Fibroblast of lung (primary cell): Measurements from ENCODE around the gene UNCX. TPM values are rescaled to one million over a fixed set of nuclear protein-coding genes. Genes with fewer than 3 reads are reported as not detected.
A peak's percentile ranks its signal among the peaks of the same experiment; 100 is the strongest.

Source experiments
- DNase-seq, 2 donors: peaks; one replicate each; pipeline versions ENCODE4 v3.0.0 to v3.0.0-alpha.2; 2010; ENCODE audit warnings: low read depth in 2 of 2
- H2AFZ ChIP-seq: 2 replicates; pipeline ENCODE4 v1.5.1; 2012; ENCODE audit warnings: low read length, control low read depth, inconsistent platforms
- H3K27ac ChIP-seq: 2 replicates; pipeline ENCODE4 v1.5.1; 2011; ENCODE audit warnings: low read length, control low read depth; ENCODE audit not compliant: insufficient read depth
- H3K27me3 ChIP-seq: 2 replicates; pipeline ENCODE4 v1.5.1; 2011; ENCODE audit warnings: mild to moderate bottlenecking, low read length; ENCODE audit not compliant: control insufficient read depth, insufficient read depth
- H3K36me3 ChIP-seq: 2 replicates; pipeline ENCODE4 v1.5.1; 2011; ENCODE audit warnings: low read length; ENCODE audit not compliant: control insufficient read depth, insufficient read depth
- H3K4me1 ChIP-seq: 2 replicates; pipeline ENCODE4 v1.5.1; 2011; ENCODE audit warnings: low read length; ENCODE audit not compliant: control insufficient read depth, insufficient read depth; ENCODE audit errors: extremely low read depth
- H3K4me2 ChIP-seq: 2 replicates; pipeline ENCODE4 v1.5.1; 2011; ENCODE audit warnings: low read length, control low read depth; ENCODE audit not compliant: insufficient read depth; ENCODE audit errors: extremely low read depth
- H3K4me3 ChIP-seq, 4 experiments: fragments of 200-600 bp in 1 of 4; sonication (generic) in 1 of 4; replicated peaks in 1 of 4; 2 replicates each; pipeline ENCODE4 v1.5.1; 2011 to 2016; ENCODE audit warnings: low read length in 4 of 4, low read depth in 3 of 4, mild to moderate bottlenecking in 3 of 4, control low read depth in 2 of 4, inconsistent platforms in 1 of 4, mixed read lengths in 1 of 4; ENCODE audit not compliant: insufficient read depth in 1 of 4; ENCODE audit errors: control extremely low read depth in 1 of 4
- H3K79me2 ChIP-seq: 2 replicates; pipeline ENCODE4 v1.5.1; 2012; ENCODE audit warnings: mild to moderate bottlenecking, low read length, inconsistent platforms; ENCODE audit not compliant: control insufficient read depth, insufficient read depth
- H3K9ac ChIP-seq: 2 replicates; pipeline ENCODE4 v1.5.1; 2011; ENCODE audit warnings: mild to moderate bottlenecking, low read length, control low read depth; ENCODE audit not compliant: insufficient read depth
- H3K9me3 ChIP-seq: 2 replicates; pipeline ENCODE4 v1.5.1; 2012; ENCODE audit warnings: low read depth, low read length; ENCODE audit not compliant: control insufficient read depth, insufficient read depth
- H4K20me1 ChIP-seq: 2 replicates; pipeline ENCODE4 v1.5.1; 2011; ENCODE audit warnings: low read length; ENCODE audit not compliant: control insufficient read depth, insufficient read depth; ENCODE audit errors: extremely low read depth
- EZH2 ChIP-seq: IDR thresholded peaks from 2 replicates; pipeline ENCODE4 v1.5.1; 2012; ENCODE audit warnings: low read length, control low read depth, mild to moderate bottlenecking; ENCODE audit errors: missing control alignments
- polyA plus RNA-seq, 2 donors: library from polyadenylated mRNA; depleted of rRNA in 1 of 2; stranded (reverse) in 1 of 2; unstranded in 1 of 2; fragments of >200 nt; gene quantifications; 2 replicates each; pipeline ENCODE4 v1.2.1, GENCODE V29; 2011 to 2012; ENCODE audit warnings: missing spikeins in 1 of 2
- total RNA-seq: library from RNA; depleted of rRNA; stranded (reverse); fragments of >200 nt; gene quantifications from 2 replicates; pipeline ENCODE4 v1.2.1, GENCODE V29; 2014
- TF ChIP-seq, protein P1 (sequence below), 2 donors: IDR thresholded peaks in 1 of 2; conservative IDR thresholded peaks in 1 of 2; 1 replicate in 1 of 2; 2 replicates in 1 of 2; pipeline ENCODE4 v1.5.1; 2011 to 2012; ENCODE audit warnings: low read length in 2 of 2, control low read depth in 1 of 2, inconsistent platforms in 1 of 2, low read depth in 1 of 2, mild to moderate bottlenecking in 1 of 2

UNCX gene
- total and polyA plus RNA-seq, 2 donors (not counting 1 experiment from before 2014, with no cell fraction given): not detected

GRCh38 chr7:1229202-1229947 lies 3.3 kb upstream of the UNCX start:
- Histone ChIP-seq H3K27me3 (peaks cover 75% of the 10 kb centered on the region), H3K4me1 (no peaks in the 10 kb centered on the region)

GRCh38 chr7:1229956-1230355 lies 2.7 kb upstream of the UNCX start:
- Histone ChIP-seq H3K4me2 (no peak overlapping the region), H3K9me3 (no peaks in the 10 kb centered on the region), H3K27ac (no peak overlapping the region), H3K4me3 (no peak overlapping the region), H3K4me1 (no peaks in the 10 kb centered on the region), H2AFZ (no peak overlapping the region), H3K79me2 (no peaks in the 10 kb centered on the region), H3K9ac (no peak overlapping the region), H3K27me3 (peaks cover 77% of the 10 kb centered on the region), H3K36me3 (no peaks in the 10 kb centered on the region), H4K20me1 (no peaks in the 10 kb centered on the region)
- DNase-seq: no peak
- TF ChIP-seq, protein P1, sequence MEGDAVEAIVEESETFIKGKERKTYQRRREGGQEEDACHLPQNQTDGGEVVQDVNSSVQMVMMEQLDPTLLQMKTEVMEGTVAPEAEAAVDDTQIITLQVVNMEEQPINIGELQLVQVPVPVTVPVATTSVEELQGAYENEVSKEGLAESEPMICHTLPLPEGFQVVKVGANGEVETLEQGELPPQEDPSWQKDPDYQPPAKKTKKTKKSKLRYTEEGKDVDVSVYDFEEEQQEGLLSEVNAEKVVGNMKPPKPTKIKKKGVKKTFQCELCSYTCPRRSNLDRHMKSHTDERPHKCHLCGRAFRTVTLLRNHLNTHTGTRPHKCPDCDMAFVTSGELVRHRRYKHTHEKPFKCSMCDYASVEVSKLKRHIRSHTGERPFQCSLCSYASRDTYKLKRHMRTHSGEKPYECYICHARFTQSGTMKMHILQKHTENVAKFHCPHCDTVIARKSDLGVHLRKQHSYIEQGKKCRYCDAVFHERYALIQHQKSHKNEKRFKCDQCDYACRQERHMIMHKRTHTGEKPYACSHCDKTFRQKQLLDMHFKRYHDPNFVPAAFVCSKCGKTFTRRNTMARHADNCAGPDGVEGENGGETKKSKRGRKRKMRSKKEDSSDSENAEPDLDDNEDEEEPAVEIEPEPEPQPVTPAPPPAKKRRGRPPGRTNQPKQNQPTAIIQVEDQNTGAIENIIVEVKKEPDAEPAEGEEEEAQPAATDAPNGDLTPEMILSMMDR (conservative IDR thresholded peaks at IDR 0.05 in 1 of 2, IDR thresholded peaks at IDR 0.05 in 1 of 2; ENCODE audit: low read depth in 1 of 2, low read length in 2 of 2): no peak
- TF ChIP-seq EZH2: no peak

More at GRCh38 chr7:1229202-1229947, 3.3 kb upstream of the UNCX start:
- no peaks in the 10 kb centered on the region for H3K9me3 ChIP-seq
- H2AFZ ChIP-seq: no peak overlapping the region
- no peaks in the 10 kb centered on the region for H4K20me1 ChIP-seq
- H3K27ac ChIP-seq: no peak overlapping the region
- H3K4me3 ChIP-seq: no peak overlapping the region
- no peaks in the 10 kb centered on the region for H3K79me2 ChIP-seq
- H3K9ac ChIP-seq: no peak overlapping the region
- DNase-seq: no peak
- H3K4me2 ChIP-seq: no peak overlapping the region
- TF ChIP-seq EZH2: peak; percentile 66
- TF ChIP-seq, protein P1 (conservative IDR thresholded peaks at IDR 0.05 in 1 of 2, IDR thresholded peaks at IDR 0.05 in 1 of 2; ENCODE audit: low read depth in 1 of 2, low read length in 2 of 2): no peak
- H3K36me3 ChIP-seq: no peaks in the 10 kb centered on the region

DNA sequence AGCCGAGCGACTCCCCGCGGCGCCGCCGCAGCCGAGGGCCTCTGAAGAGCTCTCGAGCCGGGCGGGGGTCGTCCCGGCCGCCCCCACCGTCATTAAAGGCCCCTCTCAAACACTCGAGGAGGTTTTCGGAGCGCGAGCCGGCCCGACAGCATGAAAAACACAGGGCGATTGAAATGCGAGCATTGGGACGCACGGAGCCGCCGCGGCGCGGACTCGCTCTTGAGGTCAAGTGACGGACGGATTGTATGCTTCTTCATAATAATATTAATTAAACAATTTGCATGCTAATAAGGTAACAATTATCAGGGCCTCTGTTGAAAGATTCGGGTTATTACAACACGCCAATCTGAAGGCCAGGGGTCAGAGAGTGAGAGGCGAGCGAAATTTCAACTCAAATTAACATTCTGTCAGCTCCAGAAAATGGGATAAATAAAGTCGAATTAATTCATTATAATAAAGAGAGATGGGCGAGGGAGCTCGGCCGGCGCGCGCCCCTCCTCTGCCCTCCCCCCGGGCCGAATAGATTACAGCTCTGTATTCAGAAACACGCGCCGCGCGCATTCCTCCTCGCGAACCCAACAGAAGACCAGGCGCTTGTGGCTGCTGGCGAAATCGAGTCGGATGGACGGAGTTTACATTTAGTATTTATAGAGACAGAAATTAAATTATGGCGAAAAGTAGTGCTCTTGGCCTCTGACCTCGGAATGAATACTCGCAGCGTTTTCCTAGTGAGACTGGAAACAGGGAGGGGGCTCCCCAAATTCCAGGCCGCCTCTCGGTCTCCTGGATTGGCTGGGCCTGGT lies 2.1 kb upstream of the UNCX start:
- no peaks in the 10 kb centered on the region for H3K79me2 ChIP-seq
- TF ChIP-seq, protein P1 (conservative IDR thresholded peaks at IDR 0.05 in 1 of 2, IDR thresholded peaks at IDR 0.05 in 1 of 2; ENCODE audit: low read depth in 1 of 2, low read length in 2 of 2): no peak
- TF ChIP-seq EZH2: no peak
- no peak overlapping the region for H3K4me2 ChIP-seq
- peaks cover 78% of the 10 kb centered on the region for H3K27me3 ChIP-seq
- no peak overlapping the region for H2AFZ ChIP-seq
- no peak for DNase-seq
- H4K20me1 ChIP-seq: no peaks in the 10 kb centered on the region
- H3K9me3 ChIP-seq: no peaks in the 10 kb centered on the region
- no peak overlapping the region for H3K9ac ChIP-seq
- no peaks in the 10 kb centered on the region for H3K4me1 ChIP-seq
- H3K27ac ChIP-seq: no peak overlapping the region
- no peak overlapping the region for H3K4me3 ChIP-seq
- no peaks in the 10 kb centered on the region for H3K36me3 ChIP-seq
